ENCODE data around the gene PDZD7. TPM values are rescaled to one million over a fixed set of nuclear protein-coding genes. Genes with fewer than 3 reads are reported as not detected.

The PDZD7 gene
- polyA plus RNA-seq, 10 donors = 0.43 to 1.5 (median 1.2) TPM

DNA sequence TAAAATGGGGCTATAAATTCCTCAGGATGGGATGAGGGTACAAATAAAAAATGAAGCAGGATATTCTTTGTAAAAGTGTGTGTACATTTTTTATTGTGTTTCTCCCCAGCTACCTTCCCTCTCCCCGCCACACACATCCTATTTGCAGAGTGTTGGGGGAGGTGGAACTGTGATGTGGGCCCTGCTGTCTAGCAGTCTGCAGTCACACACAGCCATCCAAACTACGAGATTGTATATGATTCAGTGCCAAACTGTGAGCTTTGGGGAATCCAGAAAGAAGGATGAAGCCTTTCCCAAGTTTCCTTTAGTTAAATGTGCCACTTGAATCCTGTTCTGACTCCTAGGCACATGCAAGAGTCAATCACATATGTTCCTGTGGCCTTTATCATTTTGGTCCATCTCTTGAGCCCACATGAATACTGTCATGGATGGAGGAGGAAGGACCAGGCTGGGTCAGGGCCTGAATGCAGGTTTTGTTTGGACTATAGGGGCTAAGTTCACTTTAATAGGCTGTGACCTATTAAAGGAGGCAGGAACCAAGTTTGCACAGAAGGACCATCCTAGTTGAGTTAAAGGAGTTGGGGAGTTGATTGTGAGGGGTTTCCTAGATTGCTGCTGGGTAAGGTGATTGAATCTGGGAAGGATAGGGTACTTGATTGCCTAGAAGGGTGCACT, 62.7 kb downstream of the PDZD7 start:
- DNase-seq = no peak

GRCh38 chr10:100967332-100967731, 63.6 kb downstream of the PDZD7 start:
- DNase-seq = no peak

- DNase-seq = no peak
Measured at GRCh38 chr10:100966887-100967286, 64.0 kb downstream of the PDZD7 start.

DNA sequence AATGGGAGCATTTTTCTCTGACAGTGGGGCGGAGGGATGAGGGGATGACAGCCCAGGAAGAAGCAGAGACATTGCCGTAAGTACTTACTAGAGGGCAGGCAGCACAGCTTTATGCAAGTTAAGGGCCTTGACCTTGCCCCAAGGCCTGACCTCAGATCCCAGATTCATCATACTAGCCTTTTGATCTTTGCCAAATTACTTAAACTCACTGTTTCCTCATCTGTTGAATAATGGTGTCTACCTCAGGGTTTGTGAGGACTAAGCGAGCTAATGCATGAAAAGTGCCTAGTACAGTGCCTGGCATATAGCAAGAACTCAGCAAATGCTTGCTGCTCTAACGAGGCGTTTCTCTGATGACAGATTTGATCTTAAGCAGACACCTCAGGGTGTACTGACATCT, 65.1 kb downstream of the PDZD7 start:
- no peak for DNase-seq

- DNase-seq = no peak
Measured at GRCh38 chr10:100963826-100964225, 67.1 kb downstream of the PDZD7 start.

DNA sequence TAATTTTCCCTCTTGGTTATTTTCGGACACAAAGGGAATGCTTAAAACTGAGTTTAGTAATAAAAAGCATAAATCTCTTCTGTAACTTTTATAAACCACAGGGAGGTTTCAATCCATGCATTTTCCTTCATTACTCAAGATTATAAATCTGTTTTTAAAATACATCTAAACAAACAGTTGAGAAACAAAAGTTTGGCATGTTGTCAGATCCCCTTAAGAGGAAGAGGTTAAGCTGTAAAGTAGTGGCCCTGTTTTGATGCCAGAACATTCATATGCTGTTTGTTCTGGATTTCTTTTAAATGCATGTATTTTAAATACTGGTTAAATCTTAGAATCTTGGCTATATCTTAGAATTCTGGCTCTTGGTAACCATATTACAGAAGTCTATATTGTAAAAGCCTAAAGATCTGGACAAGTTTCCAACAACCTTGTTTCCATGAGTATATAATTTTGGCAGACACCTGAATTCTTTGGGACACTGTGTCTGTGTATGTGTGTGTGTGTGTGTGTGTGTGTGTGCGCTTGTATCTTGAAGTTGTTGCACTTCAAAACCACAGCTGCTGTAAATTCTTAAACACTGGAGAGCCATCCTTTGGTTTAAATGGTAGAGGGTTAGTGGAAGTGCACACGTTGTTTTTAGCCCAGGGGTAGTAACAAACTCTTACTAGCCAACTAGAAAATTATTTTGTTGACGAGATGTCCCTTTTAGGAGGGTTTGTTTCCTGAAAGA, 68.4 kb downstream of the PDZD7 start:
- peak in 1 of 3 donors; percentile 23 for DNase-seq

- DNase-seq = no peak
Measured at GRCh38 chr10:100960251-100960650, 70.7 kb downstream of the PDZD7 start.

Other genes starting within 250 kb of the PDZD7 start
- gene SLF2, start 118.2 kb downstream of the PDZD7 start, polyA plus RNA-seq (ENCODE audit: insufficient read length in 10 of 10) = 100 to 1,000 TPM in 1 of 10 donors, 10 to 100 TPM in 9; 51.3 to 101 (median 74.4) TPM
- gene SEMA4G, start 61.6 kb downstream of the PDZD7 start, polyA plus RNA-seq (ENCODE audit: insufficient read length in 10 of 10) = 10 to 100 TPM in 2 of 10 donors, 1 to 10 TPM in 8; 5.6 to 11.4 (median 7.0) TPM
- gene MRPL43, start 43.6 kb downstream of the PDZD7 start, polyA plus RNA-seq (ENCODE audit: insufficient read length in 10 of 10) = 10 to 100 TPM; 56.1 to 74.6 (median 65.6) TPM
- 10 to 100 TPM in 3 of 10 donors, 1 to 10 TPM in 7; 7.1 to 15.4 (median 9.5) TPM for gene TWNK, start 43.6 kb downstream of the PDZD7 start, polyA plus RNA-seq (ENCODE audit: insufficient read length in 10 of 10)
- 10 to 100 TPM; 37.8 to 59.7 (median 52.7) TPM for gene LZTS2, start 31.3 kb downstream of the PDZD7 start, polyA plus RNA-seq (ENCODE audit: insufficient read length in 10 of 10)
- 10 to 100 TPM; 16.6 to 33.6 (median 24.6) TPM for gene SFXN3, start 105 bp upstream of the PDZD7 start, polyA plus RNA-seq (ENCODE audit: insufficient read length in 10 of 10)
- 10 to 100 TPM; 22.4 to 43.8 (median 28.3) TPM for gene KAZALD1, start 30.9 kb upstream of the PDZD7 start, polyA plus RNA-seq (ENCODE audit: insufficient read length in 10 of 10)
- gene TLX1, start 100.2 kb upstream of the PDZD7 start, polyA plus RNA-seq (ENCODE audit: insufficient read length in 10 of 10) = not detected
- 1 to 10 TPM; 1.1 to 9.5 (median 2.2) TPM for gene LBX1, start 198.3 kb upstream of the PDZD7 start, polyA plus RNA-seq (ENCODE audit: insufficient read length in 10 of 10)